ENCODE results near the gene GPR50.

Gene GPR50

DNA sequence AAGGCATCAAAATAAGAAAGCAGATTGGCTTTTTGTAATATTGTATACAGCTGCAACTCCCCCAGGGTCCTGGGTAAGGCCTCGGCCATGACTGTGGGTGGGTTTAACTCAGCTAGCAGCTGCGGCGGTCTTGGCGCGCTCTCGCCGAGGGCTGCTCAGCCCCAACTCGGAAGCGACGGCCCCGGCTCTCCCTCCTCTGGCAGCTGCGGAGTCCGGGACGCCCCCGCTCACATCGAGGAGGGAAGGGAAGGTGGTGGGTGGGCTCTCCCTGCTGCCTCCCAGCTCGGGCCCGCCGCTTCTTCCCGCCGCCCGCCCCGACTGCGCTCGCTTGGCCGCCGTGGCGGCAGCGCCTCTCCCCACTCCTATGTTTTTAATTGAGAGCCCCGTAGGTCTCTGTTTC, 51.2 kb downstream of the GPR50 start:
- peak; percentile 18 for DNase-seq

DNA sequence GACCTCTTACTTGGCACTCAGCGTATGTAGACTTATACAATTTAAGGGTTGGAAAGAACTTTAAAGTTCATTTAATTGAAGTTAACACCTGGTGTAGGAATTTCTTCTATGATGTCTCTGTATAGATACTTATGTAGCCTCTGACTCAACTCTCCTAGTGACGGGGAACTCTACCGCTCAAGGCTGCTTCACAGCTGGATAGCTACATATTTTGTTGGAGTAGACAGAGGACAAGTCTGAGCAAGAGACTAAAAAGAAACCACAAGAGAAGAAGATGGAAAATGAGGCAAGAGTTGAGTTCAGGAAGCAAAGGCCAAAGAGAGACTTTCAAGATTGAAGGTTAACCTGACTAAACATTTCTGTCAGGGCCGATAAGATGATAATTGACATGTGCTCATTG, 52.6 kb downstream of the GPR50 start:
- no peak for DNase-seq

All from eye (tissue), 1 donor.